Skeletal muscle satellite cell (primary cell): ENCODE data around the gene MLLT6.

ENCODE experiments used
- H3K27me3 ChIP-seq: 2 replicates; pipeline ENCODE4 v1.7.0; 2013; ENCODE audit warnings: low read length; ENCODE audit not compliant: control insufficient read depth, insufficient read depth
- H3K36me3 ChIP-seq: 2 replicates; pipeline ENCODE4 v1.7.0; 2013; ENCODE audit warnings: mild to moderate bottlenecking, control low read depth, low read length; ENCODE audit not compliant: insufficient read depth
- H3K4me1 ChIP-seq: 2 replicates; pipeline ENCODE4 v1.7.0; 2013; ENCODE audit warnings: low read length; ENCODE audit not compliant: control insufficient read depth, insufficient read depth
- H3K4me2 ChIP-seq: 2 replicates; pipeline ENCODE4 v1.7.0; 2013; ENCODE audit warnings: mild to moderate bottlenecking, low read length
- H3K4me3 ChIP-seq: 2 replicates; pipeline ENCODE4 v1.7.0; 2013; ENCODE audit warnings: low read length
- H3K9ac ChIP-seq: 2 replicates; pipeline ENCODE4 v1.7.0; 2013; ENCODE audit warnings: mild to moderate bottlenecking, low read depth, low read length, moderate library complexity
- H3K9me3 ChIP-seq: replicated peaks from 2 replicates; pipeline ENCODE4 v1.7.0; 2013; ENCODE audit warnings: mild to moderate bottlenecking, control low read depth, low read length

Gene MLLT6

GRCh38 chr17:38733982-38734973 is 29.2 kb downstream of the MLLT6 start:
- Histone ChIP-seq H3K9ac (no peak overlapping the region), H3K4me2 (no peak overlapping the region), H3K36me3 (peaks cover 46% of the 10 kb centered on the region), H3K27me3 (no peaks in the 10 kb centered on the region), H3K9me3 (no peaks in the 10 kb centered on the region), H3K4me3 (no peak overlapping the region), H3K4me1 (peaks cover 34% of the 10 kb centered on the region)

- Histone ChIP-seq H3K4me2 (peak overlapping the region; percentile 9), H3K4me3 (no peak overlapping the region), H3K36me3 (peaks cover 53% of the 10 kb centered on the region), H3K9me3 (no peaks in the 10 kb centered on the region), H3K9ac (no peak overlapping the region), H3K4me1 (peaks cover 28% of the 10 kb centered on the region), H3K27me3 (no peaks in the 10 kb centered on the region)
Observed at GRCh38 chr17:38735161-38735997, 30.3 kb downstream of the MLLT6 start.

DNA sequence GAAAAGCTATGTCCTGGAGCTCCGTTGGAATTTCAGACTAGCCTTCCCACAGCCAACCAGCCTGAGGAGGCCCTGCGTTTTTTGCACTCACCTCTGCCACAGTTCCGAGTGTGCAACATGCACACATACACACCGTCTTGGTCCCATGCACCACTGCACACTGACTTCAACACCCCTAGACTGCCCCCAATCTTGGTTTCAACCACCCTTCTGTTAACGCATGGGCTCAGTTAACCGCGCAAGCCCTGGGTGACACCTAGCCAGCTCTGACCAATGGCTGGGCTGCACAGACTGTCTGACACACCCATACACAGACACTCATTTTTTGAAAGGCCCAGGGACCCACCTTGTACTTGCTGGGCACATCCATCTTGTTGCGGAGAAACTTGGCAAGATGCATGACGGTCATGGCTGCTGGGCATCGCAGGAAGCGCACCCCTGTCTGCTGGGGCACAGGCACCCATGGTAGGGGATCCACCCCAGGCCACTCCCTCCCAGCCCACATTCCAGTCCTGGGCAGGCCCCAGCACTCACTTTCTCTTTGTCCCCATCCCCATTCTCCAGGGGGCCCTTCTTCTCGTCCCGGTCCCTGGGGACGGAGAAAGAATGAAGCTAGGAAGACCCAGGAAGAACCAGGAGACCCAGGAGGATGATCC is 33.1 kb downstream of the MLLT6 start:
- Histone ChIP-seq H3K9ac (no peak overlapping the region), H3K9me3 (no peaks in the 10 kb centered on the region), H3K27me3 (no peaks in the 10 kb centered on the region), H3K4me2 (no peak overlapping the region), H3K4me1 (peaks cover 22% of the 10 kb centered on the region), H3K36me3 (peaks cover 47% of the 10 kb centered on the region), H3K4me3 (no peak overlapping the region)

- Histone ChIP-seq H3K27me3 (no peaks in the 10 kb centered on the region), H3K9me3 (no peaks in the 10 kb centered on the region), H3K9ac (no peak overlapping the region), H3K4me3 (no peak overlapping the region), H3K4me2 (no peak overlapping the region), H3K4me1 (peaks cover 28% of the 10 kb centered on the region), H3K36me3 (peaks cover 41% of the 10 kb centered on the region)
Observed at GRCh38 chr17:38738686-38739085, 33.6 kb downstream of the MLLT6 start.

DNA sequence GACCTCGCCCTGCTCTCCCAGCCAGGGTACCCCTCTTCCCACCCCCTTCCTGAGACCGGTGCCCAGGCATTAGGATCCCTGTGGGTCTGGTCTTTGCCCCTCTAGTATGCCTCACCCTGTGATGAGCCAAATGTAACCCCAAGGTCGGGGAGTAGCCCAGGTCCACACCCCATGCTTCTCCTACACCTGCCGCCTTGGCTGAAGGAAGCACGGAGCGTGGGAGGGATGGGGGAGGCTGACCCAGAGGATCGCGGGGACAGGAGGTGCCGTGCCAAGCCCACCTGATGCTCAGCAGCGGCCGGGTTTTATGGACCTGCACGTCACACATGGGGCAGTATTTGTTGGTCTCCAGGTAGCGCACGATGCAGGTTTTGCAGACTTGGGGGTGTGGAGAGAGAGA is 34.2 kb downstream of the MLLT6 start:
- no peaks in the 10 kb centered on the region for H3K27me3 ChIP-seq
- no peak overlapping the region for H3K4me3 ChIP-seq
- H3K36me3 ChIP-seq = peaks cover 36% of the 10 kb centered on the region
- no peak overlapping the region for H3K4me2 ChIP-seq
- H3K9me3 ChIP-seq = no peaks in the 10 kb centered on the region
- peaks cover 28% of the 10 kb centered on the region for H3K4me1 ChIP-seq
- no peak overlapping the region for H3K9ac ChIP-seq

GRCh38 chr17:38740044-38740443 is 35.0 kb downstream of the MLLT6 start:
- Histone ChIP-seq H3K4me3 (no peak overlapping the region), H3K4me2 (no peak overlapping the region), H3K4me1 (peaks cover 27% of the 10 kb centered on the region), H3K9ac (no peak overlapping the region), H3K27me3 (no peaks in the 10 kb centered on the region), H3K36me3 (peaks cover 30% of the 10 kb centered on the region), H3K9me3 (no peaks in the 10 kb centered on the region)

- Histone ChIP-seq H3K4me2 (no peak overlapping the region), H3K4me3 (no peak overlapping the region), H3K36me3 (peaks cover 28% of the 10 kb centered on the region), H3K9me3 (no peaks in the 10 kb centered on the region), H3K9ac (no peak overlapping the region), H3K4me1 (peaks cover 25% of the 10 kb centered on the region), H3K27me3 (no peaks in the 10 kb centered on the region)
Observed at GRCh38 chr17:38740806-38741205, 35.7 kb downstream of the MLLT6 start.

GRCh38 chr17:38741461-38741860 is 36.4 kb downstream of the MLLT6 start:
- Histone ChIP-seq H3K27me3 (no peaks in the 10 kb centered on the region), H3K36me3 (peaks cover 22% of the 10 kb centered on the region), H3K4me2 (no peak overlapping the region), H3K9ac (no peak overlapping the region), H3K4me1 (peaks cover 31% of the 10 kb centered on the region), H3K4me3 (no peak overlapping the region), H3K9me3 (no peaks in the 10 kb centered on the region)

DNA sequence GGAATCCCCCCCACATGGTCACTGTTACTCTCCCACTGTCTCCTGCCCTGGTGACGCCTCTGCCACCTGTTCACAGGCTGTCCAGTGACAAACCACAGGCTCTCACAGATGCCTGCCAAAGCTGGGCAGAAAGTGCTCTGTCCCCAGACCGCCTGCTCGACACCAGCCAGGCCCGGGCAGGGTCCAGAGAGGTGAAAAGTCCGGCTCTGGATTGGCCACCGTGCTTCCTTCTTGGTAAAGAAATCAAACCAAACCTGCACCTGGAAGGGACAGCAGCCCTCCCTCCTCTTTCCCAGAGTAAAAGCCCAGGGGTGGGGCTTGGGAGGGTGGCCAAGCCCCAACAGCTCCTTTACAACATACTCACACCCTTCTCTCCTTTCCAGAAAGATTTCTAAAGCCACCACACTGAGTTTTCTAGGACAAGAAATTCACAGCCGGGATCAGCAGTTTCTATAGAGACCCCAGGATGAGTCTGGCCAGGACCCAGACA is 36.9 kb downstream of the MLLT6 start:
- H3K4me1 ChIP-seq = peaks cover 34% of the 10 kb centered on the region
- H3K36me3 ChIP-seq = peaks cover 22% of the 10 kb centered on the region
- no peaks in the 10 kb centered on the region for H3K27me3 ChIP-seq
- H3K9ac ChIP-seq = peak overlapping the region; percentile 41
- H3K4me2 ChIP-seq = no peak overlapping the region
- H3K9me3 ChIP-seq = no peaks in the 10 kb centered on the region
- no peak overlapping the region for H3K4me3 ChIP-seq

DNA sequence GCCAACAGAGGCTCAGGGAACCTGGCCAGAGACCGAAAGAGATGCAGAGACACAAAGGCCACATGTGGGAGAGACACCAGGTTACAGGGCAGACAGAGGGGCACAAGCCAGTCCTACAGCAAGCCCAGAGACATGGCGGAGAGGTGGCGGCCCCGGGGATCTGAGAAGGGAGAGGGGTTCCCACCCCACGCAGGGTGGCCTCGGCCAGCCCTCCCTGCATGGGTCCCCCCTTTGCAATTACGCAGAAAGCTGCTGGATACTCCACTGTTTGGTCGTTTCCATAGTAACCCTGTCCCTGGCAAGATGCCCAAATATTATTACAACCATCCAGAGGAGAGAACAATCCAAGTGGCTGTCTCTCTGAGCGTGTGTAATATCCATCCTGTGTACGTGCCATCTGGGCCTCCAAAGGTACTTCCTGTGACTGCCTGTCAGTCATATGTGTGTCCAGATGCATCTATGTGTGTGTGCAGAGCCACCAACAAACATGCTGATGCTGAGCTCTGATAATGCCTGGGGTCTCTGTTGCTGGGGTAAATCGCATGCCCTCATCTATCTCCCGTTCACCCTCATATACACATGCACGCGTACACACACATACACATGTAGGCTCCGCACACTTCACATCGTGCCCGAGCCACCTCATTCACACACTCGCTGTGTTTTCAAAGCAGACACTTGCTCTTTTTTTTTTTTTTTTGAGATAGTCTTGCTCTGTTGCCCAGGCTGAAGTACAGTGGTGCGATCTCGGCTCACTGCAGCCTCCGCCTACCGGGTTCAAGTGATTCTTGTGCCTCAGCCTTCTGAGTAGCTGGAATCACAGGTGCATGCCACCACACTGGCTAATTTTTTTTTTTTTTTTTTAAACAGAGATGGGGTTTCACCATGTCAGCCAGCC is 37.6 kb downstream of the MLLT6 start:
- H3K4me1 ChIP-seq = peaks cover 34% of the 10 kb centered on the region
- no peaks in the 10 kb centered on the region for H3K27me3 ChIP-seq
- peak overlapping the region; percentile 21 for H3K4me2 ChIP-seq
- no peak overlapping the region for H3K4me3 ChIP-seq
- H3K9ac ChIP-seq = peak overlapping the region; percentile 41
- no peaks in the 10 kb centered on the region for H3K9me3 ChIP-seq
- peaks cover 22% of the 10 kb centered on the region for H3K36me3 ChIP-seq
